ENCODE results near the gene CPLX3. TPM values are rescaled to one million over a fixed set of nuclear protein-coding genes. Genes with fewer than 3 reads are reported as not detected.

Gene CPLX3
- total RNA-seq, 4 donors from 2014 or later = 0.47 TPM; not detected in 3

DNA sequence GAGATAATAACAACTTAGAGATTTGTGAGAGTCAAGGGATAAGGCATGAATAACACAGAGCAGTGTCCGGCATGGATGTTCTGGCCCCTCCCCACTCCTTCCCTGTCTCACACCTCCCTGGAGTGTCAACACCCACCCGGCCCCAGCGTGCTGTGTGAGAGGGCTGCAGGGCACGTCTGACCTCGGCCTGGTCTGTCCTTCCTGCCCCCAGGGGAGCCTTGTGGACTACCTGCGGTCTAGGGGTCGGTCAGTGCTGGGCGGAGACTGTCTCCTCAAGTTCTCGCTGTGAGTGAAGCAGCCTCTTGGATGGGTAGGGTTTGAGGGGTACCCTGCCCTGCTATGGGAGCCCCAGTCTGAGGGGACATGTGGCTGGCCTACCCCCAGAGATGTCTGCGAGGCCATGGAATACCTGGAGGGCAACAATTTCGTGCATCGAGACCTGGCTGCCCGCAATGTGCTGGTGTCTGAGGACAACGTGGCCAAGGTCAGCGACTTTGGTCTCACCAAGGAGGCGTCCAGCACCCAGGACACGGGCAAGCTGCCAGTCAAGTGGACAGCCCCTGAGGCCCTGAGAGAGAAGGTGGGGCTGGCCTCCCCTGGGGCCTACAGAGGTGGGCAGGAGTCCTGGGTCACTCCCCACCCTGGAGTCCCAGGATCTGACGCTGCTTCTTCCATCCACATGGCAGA, 25.0 kb upstream of the CPLX3 start:
- TF ChIP-seq POLR2AphosphoS5 (IDR thresholded peaks at IDR 0.05) = no peak
- 78% methylated on average over 13 of the region's 18 CpGs for WGBS
- no peak overlapping the region for H3K4me3 ChIP-seq
- DNase-seq (ENCODE audit: low spot score in 2 of 2) = no peak
- no peak overlapping the region for H3K27ac ChIP-seq
- no peaks in the 10 kb centered on the region for H3K27me3 ChIP-seq
- peaks cover 24% of the 10 kb centered on the region for H3K4me1 ChIP-seq
- peaks cover 58% of the 10 kb centered on the region for H3K36me3 ChIP-seq
- no peaks in the 10 kb centered on the region for H3K9me3 ChIP-seq

GRCh38 chr15:74802290-74802689, 24.1 kb upstream of the CPLX3 start:
- no peaks in the 10 kb centered on the region for H3K27me3 ChIP-seq
- DNase-seq (ENCODE audit: low spot score in 2 of 2) = no peak
- 92% methylated on average over 10 of the region's 20 CpGs for WGBS
- peaks cover 24% of the 10 kb centered on the region for H3K4me1 ChIP-seq
- no peaks in the 10 kb centered on the region for H3K9me3 ChIP-seq
- no peak overlapping the region for H3K27ac ChIP-seq
- H3K36me3 ChIP-seq = peaks cover 58% of the 10 kb centered on the region
- TF ChIP-seq CTCF (IDR thresholded peaks at IDR 0.05) = no peak
- TF ChIP-seq POLR2A (IDR thresholded peaks at IDR 0.05) = no peak
- no peak for TF ChIP-seq EP300 (IDR thresholded peaks at IDR 0.05)
- H3K4me3 ChIP-seq = no peak overlapping the region

DNA sequence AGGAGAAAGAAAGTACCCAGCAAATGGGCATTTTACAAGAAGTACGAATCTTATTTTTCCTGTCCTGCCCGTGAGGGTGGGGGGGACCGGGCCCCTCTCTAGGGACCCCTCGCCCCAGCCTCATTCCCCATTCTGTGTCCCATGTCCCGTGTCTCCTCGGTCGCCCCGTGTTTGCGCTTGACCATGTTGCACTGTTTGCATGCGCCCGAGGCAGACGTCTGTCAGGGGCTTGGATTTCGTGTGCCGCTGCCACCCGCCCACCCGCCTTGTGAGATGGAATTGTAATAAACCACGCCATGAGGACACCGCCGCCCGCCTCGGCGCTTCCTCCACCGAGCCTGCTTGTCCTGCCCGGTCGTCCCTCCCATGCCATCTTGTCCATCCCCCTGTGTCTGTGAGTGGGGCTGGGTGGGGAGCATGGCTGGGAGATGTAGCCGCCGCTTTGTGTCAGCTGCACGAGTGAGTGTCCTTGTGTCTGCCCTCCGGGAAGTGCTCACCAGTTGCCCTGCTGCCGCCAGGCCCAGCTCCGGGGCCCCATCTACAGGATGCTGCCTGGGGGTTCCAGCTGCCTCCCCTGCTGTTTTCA, 23.5 kb upstream of the CPLX3 start:
- no peaks in the 10 kb centered on the region for H3K27me3 ChIP-seq
- no peak for DNase-seq (ENCODE audit: low spot score in 2 of 2)
- H3K27ac ChIP-seq = no peak overlapping the region
- TF ChIP-seq POLR2A (IDR thresholded peaks at IDR 0.05) (no peak), EP300 (IDR thresholded peaks at IDR 0.05) (no peak), POLR2AphosphoS5 (IDR thresholded peaks at IDR 0.05) (no peak), CTCF (IDR thresholded peaks at IDR 0.05) (no peak)
- H3K4me1 ChIP-seq = peaks cover 24% of the 10 kb centered on the region
- H3K36me3 ChIP-seq = peaks cover 58% of the 10 kb centered on the region
- no peak overlapping the region for H3K4me3 ChIP-seq
- no peaks in the 10 kb centered on the region for H3K9me3 ChIP-seq
- 95% methylated on average over 15 of the region's 31 CpGs for WGBS

- no peak overlapping the region for H3K27ac ChIP-seq
- H3K9me3 ChIP-seq = no peaks in the 10 kb centered on the region
- DNase-seq (ENCODE audit: low spot score in 2 of 2) = no peak
- TF ChIP-seq POLR2A (IDR thresholded peaks at IDR 0.05) = no peak
- no peak for TF ChIP-seq CTCF (IDR thresholded peaks at IDR 0.05)
- TF ChIP-seq POLR2AphosphoS5 (IDR thresholded peaks at IDR 0.05) = no peak
- TF ChIP-seq EP300 (IDR thresholded peaks at IDR 0.05) = no peak
- peaks cover 6% of the 10 kb centered on the region for H3K4me1 ChIP-seq
- peaks cover 41% of the 10 kb centered on the region for H3K36me3 ChIP-seq
- no peaks in the 10 kb centered on the region for H3K27me3 ChIP-seq
- 77% methylated on average over 6 of the region's 6 CpGs for WGBS
- H3K4me3 ChIP-seq = no peak overlapping the region
Measured at GRCh38 chr15:74804935-74805334, 21.5 kb upstream of the CPLX3 start.

DNA sequence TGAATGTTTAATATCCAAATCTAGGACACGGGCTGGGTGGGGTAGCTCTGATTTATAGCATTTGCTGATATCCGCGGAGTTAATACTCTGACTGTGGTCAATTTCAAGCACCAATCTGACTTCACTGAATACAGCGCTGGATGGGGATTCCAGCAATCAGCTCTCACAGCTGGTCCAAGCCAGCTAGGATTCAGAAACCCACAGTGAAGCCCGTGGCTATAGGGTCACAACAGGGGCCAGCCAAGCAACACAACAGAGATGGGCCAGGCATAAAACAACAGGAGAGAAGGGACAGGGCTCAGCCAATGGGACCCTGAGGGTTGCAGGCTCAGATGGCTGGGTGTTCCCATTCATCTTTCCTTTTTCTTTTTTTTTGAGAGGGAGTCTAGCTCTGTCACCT, 19.1 kb upstream of the CPLX3 start:
- 64% methylated on average over 5 of the region's 5 CpGs for WGBS
- H3K27me3 ChIP-seq = no peaks in the 10 kb centered on the region
- H3K9me3 ChIP-seq = no peaks in the 10 kb centered on the region
- H3K4me1 ChIP-seq = no peaks in the 10 kb centered on the region
- no peak for DNase-seq (ENCODE audit: low spot score in 2 of 2)
- TF ChIP-seq POLR2A (IDR thresholded peaks at IDR 0.05) (no peak), CTCF (IDR thresholded peaks at IDR 0.05) (no peak)
- H3K27ac ChIP-seq = no peak overlapping the region
- no peak overlapping the region for H3K4me3 ChIP-seq
- peaks cover 19% of the 10 kb centered on the region for H3K36me3 ChIP-seq
